ENCODE results near the gene UNC93A.
"Not testable (repeated sequence)": the region's sequence is repeated elsewhere in the genome, so short reads cannot be mapped to it uniquely, and the experiment has no call there.

UNC93A gene

GRCh38 chr6:167351656-167352345 is 60.7 kb downstream of the UNC93A start:
- Histone ChIP-seq H3K9me3 (ENCODE audit: control insufficient read depth in 1 of 2, low read length in 2 of 2) (peaks cover 0 to 9% of the 10 kb centered on the region in 2 donors), H3K36me3 (ENCODE audit: control insufficient read depth in 1 of 2, insufficient read depth in 2 of 2, low read length in 2 of 2) (no peaks in the 10 kb centered on the region), H3K4me3 (ENCODE audit: low read depth in 1 of 2, low read length in 2 of 2) (peak overlapping the region; percentile 40 to 64), H3K4me1 (ENCODE audit: control insufficient read depth in 1 of 2, insufficient read depth in 2 of 2, low read length in 2 of 2) (peaks cover 0 to 13% of the 10 kb centered on the region in 2 donors), H3K27me3 (ENCODE audit: low read depth, low read length) (peaks cover 3% of the 10 kb centered on the region), H3K27ac (ENCODE audit: low read length) (no peak overlapping the region)

GRCh38 chr6:167356874-167357273 is 65.8 kb downstream of the UNC93A start:
- H3K4me1 ChIP-seq (ENCODE audit: control insufficient read depth in 1 of 2, insufficient read depth in 2 of 2, low read length in 2 of 2) = no peaks in the 10 kb centered on the region
- H3K9me3 ChIP-seq (ENCODE audit: control insufficient read depth in 1 of 2, low read length in 2 of 2) = peaks cover 0 to 9% of the 10 kb centered on the region in 2 donors
- no peaks in the 10 kb centered on the region for H3K27me3 ChIP-seq (ENCODE audit: low read depth, low read length)
- no peaks in the 10 kb centered on the region for H3K36me3 ChIP-seq (ENCODE audit: control insufficient read depth in 1 of 2, insufficient read depth in 2 of 2, low read length in 2 of 2)
- H3K4me3 ChIP-seq (ENCODE audit: low read depth in 1 of 2, low read length in 2 of 2) = no peak overlapping the region
- no peak overlapping the region for H3K27ac ChIP-seq (ENCODE audit: low read length)

- not testable (repeated sequence) for H3K4me1 ChIP-seq (ENCODE audit: control insufficient read depth in 1 of 2, insufficient read depth in 2 of 2, low read length in 2 of 2); H3K27me3 ChIP-seq (ENCODE audit: low read depth, low read length); H3K27ac ChIP-seq (ENCODE audit: low read length); H3K9me3 ChIP-seq (ENCODE audit: control insufficient read depth in 1 of 2, low read length in 2 of 2); H3K36me3 ChIP-seq (ENCODE audit: control insufficient read depth in 1 of 2, insufficient read depth in 2 of 2, low read length in 2 of 2); H3K4me3 ChIP-seq (ENCODE audit: low read depth in 1 of 2, low read length in 2 of 2)
These were observed 67.3 kb downstream of the UNC93A start for GRCh38 chr6:167358394-167358793.

- not testable (repeated sequence) for H3K9me3 ChIP-seq (ENCODE audit: control insufficient read depth in 1 of 2, low read length in 2 of 2); H3K4me3 ChIP-seq (ENCODE audit: low read depth in 1 of 2, low read length in 2 of 2); H3K4me1 ChIP-seq (ENCODE audit: control insufficient read depth in 1 of 2, insufficient read depth in 2 of 2, low read length in 2 of 2); H3K36me3 ChIP-seq (ENCODE audit: control insufficient read depth in 1 of 2, insufficient read depth in 2 of 2, low read length in 2 of 2); H3K27ac ChIP-seq (ENCODE audit: low read length); H3K27me3 ChIP-seq (ENCODE audit: low read depth, low read length)
These were observed 70.1 kb downstream of the UNC93A start for GRCh38 chr6:167361170-167361569.
